ENCODE results near the gene TES. TPM values are rescaled to one million over a fixed set of nuclear protein-coding genes. Genes with fewer than 3 reads are reported as not detected.

TES gene
- total RNA-seq, 1 donor from 2014 or later = 15.0 TPM

GRCh38 chr7:116273283-116273917, 63.1 kb downstream of the TES start:
- Mint-ChIP-seq H3K27me3 (ENCODE audit: low read depth) (no peaks in the 10 kb centered on the region), H3K4me1 (peaks cover 4% of the 10 kb centered on the region), H3K36me3 (ENCODE audit: low read depth) (no peaks in the 10 kb centered on the region), H3K27ac (ENCODE audit: unreplicated experiment) (no peak overlapping the region), H3K9me3 (peaks cover 2% of the 10 kb centered on the region), H3K4me3 (no peak overlapping the region)
- DNase-seq (ENCODE audit: low read depth, low spot score) = no peak
- TF ChIP-seq CTCF (conservative IDR thresholded peaks at IDR 0.05) = no peak

- peaks cover 4% of the 10 kb centered on the region for H3K4me1 Mint-ChIP-seq
- no peak for TF ChIP-seq CTCF (conservative IDR thresholded peaks at IDR 0.05)
- DNase-seq (ENCODE audit: low read depth, low spot score) = no peak
- no peaks in the 10 kb centered on the region for H3K27me3 Mint-ChIP-seq (ENCODE audit: low read depth)
- peaks cover 2% of the 10 kb centered on the region for H3K9me3 Mint-ChIP-seq
- no peaks in the 10 kb centered on the region for H3K36me3 Mint-ChIP-seq (ENCODE audit: low read depth)
- no peak overlapping the region for H3K4me3 Mint-ChIP-seq
- no peak overlapping the region for H3K27ac Mint-ChIP-seq (ENCODE audit: unreplicated experiment)
Observed at GRCh38 chr7:116273918-116274301, 63.6 kb downstream of the TES start.

GRCh38 chr7:116277070-116277469, 66.7 kb downstream of the TES start:
- Mint-ChIP-seq H3K4me3 (no peak overlapping the region), H3K27ac (ENCODE audit: unreplicated experiment) (no peak overlapping the region), H3K27me3 (ENCODE audit: low read depth) (no peaks in the 10 kb centered on the region), H3K36me3 (ENCODE audit: low read depth) (no peaks in the 10 kb centered on the region), H3K4me1 (no peaks in the 10 kb centered on the region), H3K9me3 (peaks cover 4% of the 10 kb centered on the region)
- DNase-seq (ENCODE audit: low read depth, low spot score) = no peak
- no peak for TF ChIP-seq CTCF (conservative IDR thresholded peaks at IDR 0.05)

GRCh38 chr7:116279217-116279616, 68.9 kb downstream of the TES start:
- TF ChIP-seq CTCF (conservative IDR thresholded peaks at IDR 0.05) = no peak
- H3K27me3 Mint-ChIP-seq (ENCODE audit: low read depth) = no peaks in the 10 kb centered on the region
- no peak for DNase-seq (ENCODE audit: low read depth, low spot score)
- peaks cover 4% of the 10 kb centered on the region for H3K9me3 Mint-ChIP-seq
- H3K4me3 Mint-ChIP-seq = no peak overlapping the region
- no peaks in the 10 kb centered on the region for H3K36me3 Mint-ChIP-seq (ENCODE audit: low read depth)
- H3K27ac Mint-ChIP-seq (ENCODE audit: unreplicated experiment) = no peak overlapping the region
- no peaks in the 10 kb centered on the region for H3K4me1 Mint-ChIP-seq

GRCh38 chr7:116280803-116281202, 70.5 kb downstream of the TES start:
- Mint-ChIP-seq H3K4me3 (no peak overlapping the region), H3K4me1 (no peaks in the 10 kb centered on the region), H3K27me3 (ENCODE audit: low read depth) (no peaks in the 10 kb centered on the region), H3K9me3 (peaks cover 4% of the 10 kb centered on the region), H3K36me3 (ENCODE audit: low read depth) (no peaks in the 10 kb centered on the region), H3K27ac (ENCODE audit: unreplicated experiment) (no peak overlapping the region)
- no peak for TF ChIP-seq CTCF (conservative IDR thresholded peaks at IDR 0.05)
- DNase-seq (ENCODE audit: low read depth, low spot score) = no peak
